Ovary (tissue), 9 donors: Measurements from ENCODE around the gene GALNT13. TPM values are rescaled to one million over a fixed set of nuclear protein-coding genes. Genes with fewer than 3 reads are reported as not detected.

Source experiments
- DNase-seq, 5 donors: peaks; one replicate each; pipeline ENCODE4 v3.0.0-alpha.2; 2019 to 2020
- H3K27ac ChIP-seq, 2 donors: fragments of 200-600 bp; one replicate each; pipeline versions ENCODE4 v1.5.1 to v1.8.0; 2019 to 2022
- H3K27me3 ChIP-seq: fragments of 200-600 bp; one replicate; pipeline ENCODE4 v1.8.0; 2022
- H3K36me3 ChIP-seq: fragments of 200-600 bp; sonication (generic); one replicate; pipeline ENCODE4 v1.5.1; 2019
- H3K4me1 ChIP-seq: one replicate; pipeline ENCODE4 v1.8.1; 2013; ENCODE audit warnings: mild to moderate bottlenecking, moderate library complexity; ENCODE audit not compliant: insufficient read depth
- H3K4me3 ChIP-seq: fragments of 200-600 bp; sonication (generic); one replicate; pipeline ENCODE4 v1.5.1; 2017
- H3K9me3 ChIP-seq, 2 donors: fragments of 200-600 bp in 1 of 2; sonication (generic) in 1 of 2; one replicate each; pipeline versions ENCODE4 v1.5.1 to v1.8.1; 2013 to 2019; ENCODE audit warnings: mild to moderate bottlenecking in 1 of 2, moderate library complexity in 1 of 2
- CTCF ChIP-seq, 3 donors: fragments of 450-650 bp in 2 of 3; fragments of 200-600 bp in 1 of 3; IDR thresholded peaks; one replicate each; pipeline versions ENCODE4 v1.5.1 to v1.8.0; 2016 to 2022; ENCODE audit warnings: antibody characterized with exemption in 3 of 3, mild to moderate bottlenecking in 1 of 3
- EP300 ChIP-seq: sonication (generic); formaldehyde crosslinking; IDR thresholded peaks from one replicate; pipeline ENCODE4 v1.6.1; 2017; ENCODE audit warnings: antibody characterized with exemption
- POLR2A ChIP-seq: fragments of 450-650 bp; IDR thresholded peaks from one replicate; pipeline ENCODE4 v1.6.1; 2017; ENCODE audit warnings: antibody characterized with exemption, mild to moderate bottlenecking, moderate library complexity
- WGBS, 3 donors: extraction: QIAGEN DNeasy Blood & Tissue Kit in 1 of 3; methylation state at CpG; one replicate each; pipeline versions ENCODE4 v1.1.5 to v1.1.7; 2013 to 2017; 5-methylcytosine and 5-hydroxymethylcytosine counted together
- intact Hi-C, 4 donors: fragments of 100-400 bp; cut with DNase I; formaldehyde crosslinking; loops; one replicate each; pipeline versions ENCODE4 v1.11.0 to v1.15.1; 2022 to 2023
- polyA plus RNA-seq, 2 donors: library from polyadenylated mRNA; stranded (reverse); fragments of 200-250 nt in 1 of 2; fragments of 350-450 nt in 1 of 2; fragmentation: Illumina TruSeq in 1 of 2; extraction: RNeasy Lipid Tissue Mini Kit (QIAGEN cat#74804) in 1 of 2; gene quantifications; one replicate each; pipeline ENCODE4 v1.2.3, GENCODE V29; 2013 to 2014
- total RNA-seq, 7 donors: library from RNA; depleted of rRNA in 2 of 7; stranded (reverse); fragments of >200 nt in 2 of 7; fragmentation: NEBNext Ultra II Directional in 3 of 7; extraction: Animal tissue kit (Norgen Biotek cat#: 25700) in 3 of 7; gene quantifications; one replicate each; pipeline versions ENCODE4 v1.1.0 to v1.2.4, GENCODE V29; 2016 to 2023
- donor health status: DM: no; HTN: no; CAD: no; lungs with moderate emphysema.
- donor health status: DM: no; HTN: no; CAD: no.
- donor health status: Bipolar disorder and iron deficiency.
- donor health status: DM: yes; HTN: yes; CAD: no.
- donor health status: DM: no; HTN: no; CAD: no.
- donor health status: DM: yes; HTN: yes; CAD: no.

The GALNT13 gene
- total and polyA plus RNA-seq, 9 donors = 0.22 to 4.7 (median 1.1) TPM; not detected in 1

DNA sequence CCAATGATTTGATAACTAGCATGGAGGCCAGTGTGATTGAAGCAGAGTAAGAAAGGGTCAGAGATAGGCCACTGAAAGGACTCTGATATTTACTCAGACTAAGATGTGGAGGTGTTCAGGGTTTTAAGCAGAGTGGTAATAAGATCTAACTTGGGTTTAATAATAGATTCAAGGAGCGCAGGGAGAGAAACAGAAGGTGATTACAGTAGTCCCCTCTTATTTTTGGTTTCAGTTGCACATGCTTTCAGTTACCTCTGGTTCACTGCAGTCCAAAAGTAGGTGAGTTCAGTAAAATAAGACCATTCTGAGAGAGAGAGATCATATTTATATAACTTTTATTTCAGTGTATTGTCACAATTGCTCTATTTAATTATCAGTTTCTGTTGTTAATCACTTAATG, 13.5 kb upstream of the GALNT13 start:
- H3K27me3 ChIP-seq = no peaks in the 10 kb centered on the region
- no peaks in the 10 kb centered on the region for H3K36me3 ChIP-seq
- no peaks in the 10 kb centered on the region for H3K4me1 ChIP-seq
- no peak overlapping the region for H3K27ac ChIP-seq
- no peaks in the 10 kb centered on the region for H3K9me3 ChIP-seq
- 90 to 94% (median 93%) methylated on average over 1 of the region's 1 CpG for WGBS, 3 donors
- no peak for DNase-seq
- intact Hi-C loops = no loop called here
- TF ChIP-seq POLR2A (no peak), EP300 (no peak), CTCF (IDR thresholded peaks at IDR 0.05) (no peak)
- no peak overlapping the region for H3K4me3 ChIP-seq

DNA sequence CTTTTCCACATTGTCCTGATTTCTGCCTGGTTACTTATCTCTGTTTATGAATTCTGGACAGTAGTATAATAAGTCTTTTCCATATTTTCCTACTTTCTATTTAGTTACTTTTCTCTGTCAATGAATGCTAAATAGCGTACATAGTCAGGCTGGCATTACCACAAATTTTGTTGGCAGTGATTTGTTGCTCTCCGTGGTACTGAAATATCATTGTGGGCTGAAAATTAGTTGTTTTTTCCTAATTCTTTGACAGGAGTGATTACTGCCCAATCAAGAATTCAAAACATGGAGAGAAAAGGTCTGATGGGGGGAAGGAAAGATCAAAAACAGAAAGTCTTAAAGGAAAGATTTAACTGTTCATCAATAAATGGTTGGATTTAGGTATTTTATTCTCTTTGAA, 7.7 kb upstream of the GALNT13 start:
- intact Hi-C loops = no loop called here
- H3K36me3 ChIP-seq = no peaks in the 10 kb centered on the region

DNA sequence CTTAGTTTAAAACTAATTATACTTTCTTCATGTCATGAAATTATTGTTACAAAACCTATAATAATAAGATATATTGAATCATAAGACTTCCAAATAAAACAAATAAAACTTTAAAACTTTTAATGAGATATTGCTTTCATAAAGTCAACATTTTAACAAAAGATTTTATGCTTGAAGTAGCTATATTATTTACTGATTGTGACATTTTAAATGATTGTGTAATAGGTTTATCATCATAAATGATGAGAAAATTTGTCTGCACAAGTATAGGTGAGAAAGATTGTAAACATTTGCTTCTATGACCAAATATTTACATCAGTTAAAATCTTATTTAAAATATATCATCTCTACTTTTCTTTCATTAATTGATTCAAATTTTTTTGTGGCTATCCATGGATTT, 5.1 kb upstream of the GALNT13 start:
- intact Hi-C loops = no loop called here
- Histone ChIP-seq H3K9me3 (no peaks in the 10 kb centered on the region), H3K27me3 (no peaks in the 10 kb centered on the region), H3K27ac (no peak overlapping the region), H3K4me3 (no peak overlapping the region), H3K4me1 (no peaks in the 10 kb centered on the region), H3K36me3 (no peaks in the 10 kb centered on the region)
- TF ChIP-seq POLR2A (no peak), CTCF (IDR thresholded peaks at IDR 0.05) (no peak), EP300 (no peak)
- DNase-seq = no peak

More for the DNA sequence above, 7.7 kb upstream of the GALNT13 start:
- WGBS, 3 donors = 12 to 18% (median 18%) methylated on average over 2 of the region's 2 CpGs
- no peak overlapping the region for H3K27ac ChIP-seq
- no peaks in the 10 kb centered on the region for H3K27me3 ChIP-seq
- DNase-seq = no peak
- no peaks in the 10 kb centered on the region for H3K9me3 ChIP-seq
- H3K4me3 ChIP-seq = no peak overlapping the region
- H3K4me1 ChIP-seq = no peaks in the 10 kb centered on the region
- no peak for TF ChIP-seq EP300
- TF ChIP-seq CTCF (IDR thresholded peaks at IDR 0.05) = no peak

GRCh38 chr2:153870308-153870707, 1.4 kb upstream of the GALNT13 start:
- TF ChIP-seq EP300 (no peak), POLR2A (no peak), CTCF (IDR thresholded peaks at IDR 0.05) (no peak)
- no peaks in the 10 kb centered on the region for H3K36me3 ChIP-seq
- no peak overlapping the region for H3K4me3 ChIP-seq
- H3K4me1 ChIP-seq = no peaks in the 10 kb centered on the region
- no peak overlapping the region for H3K27ac ChIP-seq
- no peak for DNase-seq
- H3K9me3 ChIP-seq = no peaks in the 10 kb centered on the region
- WGBS, 3 donors = 63 to 81% (median 65%) methylated on average over 3 of the region's 3 CpGs
- intact Hi-C loops = no loop called here
- H3K27me3 ChIP-seq = no peaks in the 10 kb centered on the region
